Lower lobe of right lung (tissue), 2 donors: ENCODE data around the gene DDX42. TPM values are rescaled to one million over a fixed set of nuclear protein-coding genes. Genes with fewer than 3 reads are reported as not detected.
A peak's percentile ranks its signal among the peaks of the same experiment; 100 is the strongest.

Source experiments
- ATAC-seq, 2 donors: fragments of 200-7000 bp; cut with Tn5 transposase; one replicate each; pipeline ENCODE4 v1.9.1; 2020 to 2022; ENCODE audit warnings: mild to moderate bottlenecking in 2 of 2, moderate library complexity in 2 of 2
- DNase-seq: peaks from one replicate; pipeline ENCODE4 v3.0.0-alpha.2; 2020
- H3K27ac ChIP-seq: fragments of 200-600 bp; one replicate; pipeline ENCODE4 v1.8.0; 2022
- H3K27me3 ChIP-seq: fragments of 200-600 bp; one replicate; pipeline ENCODE4 v1.8.0; 2022; ENCODE audit warnings: low read depth
- H3K36me3 ChIP-seq: fragments of 200-600 bp; one replicate; pipeline ENCODE4 v1.8.0; 2022; ENCODE audit warnings: mild to moderate bottlenecking
- H3K4me1 ChIP-seq: fragments of 200-600 bp; one replicate; pipeline ENCODE4 v1.8.0; 2022
- H3K4me3 ChIP-seq: fragments of 200-600 bp; one replicate; pipeline ENCODE4 v1.8.0; 2022; ENCODE audit warnings: mild to moderate bottlenecking
- H3K9me3 ChIP-seq: fragments of 200-600 bp; one replicate; pipeline ENCODE4 v1.8.0; 2022
- CTCF ChIP-seq: fragments of 200-600 bp; IDR thresholded peaks from one replicate; pipeline ENCODE4 v1.8.0; 2022; ENCODE audit warnings: antibody characterized with exemption, mild to moderate bottlenecking
- intact Hi-C: fragments of 100-400 bp; cut with DNase I; formaldehyde crosslinking; loops from one replicate; pipeline ENCODE4 v1.11.0; 2022
- total RNA-seq: library from RNA; stranded (reverse); fragmentation: NEBNext Ultra II Directional; extraction: Animal tissue kit (Norgen Biotek cat#: 25700); gene quantifications from one replicate; pipeline ENCODE4 v1.2.1, GENCODE V29; 2021
- donor health status: DM: no; HTN: yes; CAD: no; lungs with severe emphysema.

Gene DDX42
- total RNA-seq, 1 donor from 2014 or later: 101 TPM

GRCh38 chr17:63780507-63780906 is 6.5 kb downstream of the DDX42 start:
- H3K4me3 ChIP-seq: no peak overlapping the region
- H3K9me3 ChIP-seq: no peaks in the 10 kb centered on the region
- H3K4me1 ChIP-seq: peaks cover 57% of the 10 kb centered on the region
- H3K36me3 ChIP-seq: peaks cover 47% of the 10 kb centered on the region
- no peaks in the 10 kb centered on the region for H3K27me3 ChIP-seq
- intact Hi-C loops: no loop called here
- no peak for DNase-seq
- no peak overlapping the region for H3K27ac ChIP-seq
- no peak for TF ChIP-seq CTCF
- peak; percentile 38 to 57 for ATAC-seq

GRCh38 chr17:63780928-63781327 is 7.0 kb downstream of the DDX42 start:
- Histone ChIP-seq H3K36me3 (peaks cover 50% of the 10 kb centered on the region), H3K27me3 (no peaks in the 10 kb centered on the region)
- no peak for TF ChIP-seq CTCF

GRCh38 chr17:63783522-63783921 is 9.6 kb downstream of the DDX42 start:
- TF ChIP-seq CTCF: no peak
- peaks cover 57% of the 10 kb centered on the region for H3K36me3 ChIP-seq
- intact Hi-C loops: no loop called here
- H3K27me3 ChIP-seq: no peaks in the 10 kb centered on the region
- no peak overlapping the region for H3K27ac ChIP-seq
- peaks cover 30% of the 10 kb centered on the region for H3K4me1 ChIP-seq
- no peak overlapping the region for H3K4me3 ChIP-seq
- no peak for ATAC-seq
- H3K9me3 ChIP-seq: no peaks in the 10 kb centered on the region
- DNase-seq: no peak

More at GRCh38 chr17:63780928-63781327, 7.0 kb downstream of the DDX42 start:
- Histone ChIP-seq H3K4me1 (peaks cover 53% of the 10 kb centered on the region), H3K4me3 (no peak overlapping the region), H3K27ac (no peak overlapping the region), H3K9me3 (no peaks in the 10 kb centered on the region)
- intact Hi-C loops: no loop called here
- DNase-seq: no peak
- ATAC-seq: peak; percentile 43 to 62

- no peak for DNase-seq
- Histone ChIP-seq H3K9me3 (no peaks in the 10 kb centered on the region), H3K27ac (no peak overlapping the region), H3K4me3 (no peak overlapping the region), H3K36me3 (peaks cover 66% of the 10 kb centered on the region), H3K27me3 (no peaks in the 10 kb centered on the region), H3K4me1 (peaks cover 25% of the 10 kb centered on the region)
- ATAC-seq: no peak
- intact Hi-C loops: no loop called here
- no peak for TF ChIP-seq CTCF
Observed at GRCh38 chr17:63785556-63785955, 11.6 kb downstream of the DDX42 start.

- peaks cover 72% of the 10 kb centered on the region for H3K36me3 ChIP-seq
- no peak for ATAC-seq
Observed at GRCh38 chr17:63786117-63786516, 12.1 kb downstream of the DDX42 start.

More at GRCh38 chr17:63786117-63786516, 12.1 kb downstream of the DDX42 start:
- DNase-seq: no peak
- TF ChIP-seq CTCF: no peak
- Histone ChIP-seq H3K27ac (no peak overlapping the region), H3K4me1 (peaks cover 20% of the 10 kb centered on the region), H3K4me3 (no peak overlapping the region), H3K27me3 (no peaks in the 10 kb centered on the region), H3K9me3 (no peaks in the 10 kb centered on the region)
- intact Hi-C loops: no loop called here
